Colonic mucosa (tissue), 4 donors: ENCODE measurements around the gene FKBP5. TPM values are rescaled to one million over a fixed set of nuclear protein-coding genes. Genes with fewer than 3 reads are reported as not detected.

Experiments
- DNase-seq: peaks from one replicate; pipeline ENCODE4 v3.0.0-alpha.2; 2020
- H3K27ac ChIP-seq: fragments of 200-600 bp; one replicate; pipeline ENCODE4 v1.8.0; 2021
- H3K27me3 ChIP-seq: fragments of 200-600 bp; one replicate; pipeline ENCODE4 v1.8.0; 2021
- H3K36me3 ChIP-seq: fragments of 200-600 bp; one replicate; pipeline ENCODE4 v1.8.0; 2021
- H3K4me1 ChIP-seq: fragments of 200-600 bp; one replicate; pipeline ENCODE4 v1.8.0; 2021; ENCODE audit warnings: mild to moderate bottlenecking
- H3K4me3 ChIP-seq: fragments of 200-600 bp; one replicate; pipeline ENCODE4 v1.8.0; 2021
- H3K9ac ChIP-seq, 2 donors: one replicate each; pipeline ENCODE4 v1.7.0; 2013; ENCODE audit warnings: control low read depth in 2 of 2, low read depth in 2 of 2, low read length in 2 of 2
- H3K9me3 ChIP-seq: fragments of 200-600 bp; one replicate; pipeline ENCODE4 v1.8.0; 2021
- intact Hi-C: fragments of 100-400 bp; cut with DNase I; formaldehyde crosslinking; loops from one replicate; pipeline ENCODE4 v1.14.1; 2022
- total RNA-seq, 2 donors: library from RNA; stranded (reverse); fragmentation: NEBNext Ultra II Directional in 1 of 2; extraction: Animal tissue kit (Norgen Biotek cat#: 25700) in 1 of 2; gene quantifications; one replicate each; pipeline ENCODE4 v1.2.1, GENCODE V29; 2021
- TF ChIP-seq, protein P1 (sequence below): fragments of 200-600 bp; IDR thresholded peaks from one replicate; pipeline ENCODE4 v1.8.0; 2022; ENCODE audit warnings: antibody characterized with exemption, mild to moderate bottlenecking
- donor health status: healthy.
- donor health status: DM: no; HTN: no; CAD: no.
- donor health status: DM: no; HTN: no; CAD: no.

The FKBP5 gene
- total RNA-seq, 2 donors from 2014 or later: 29.1 to 54.7 TPM

DNA sequence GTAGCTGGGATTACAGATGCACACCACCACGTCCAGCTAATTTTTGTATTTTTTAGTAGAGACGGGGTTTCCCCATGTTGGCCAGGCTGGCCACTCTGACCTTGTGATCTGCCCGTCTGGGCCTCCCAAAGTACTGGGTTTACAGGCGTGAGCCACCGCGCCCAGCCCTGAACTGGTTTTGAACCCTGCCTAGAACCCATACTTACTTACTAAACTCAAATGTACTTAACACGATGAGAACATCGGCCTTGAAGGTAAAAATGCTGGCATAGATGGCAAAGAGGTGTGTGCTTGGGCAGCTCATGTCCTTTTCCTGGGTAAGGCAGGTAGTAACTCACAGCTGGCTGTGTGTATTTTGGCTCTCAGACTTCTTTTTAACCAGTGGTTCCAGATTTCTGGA lies 44.9 kb upstream of the FKBP5 start:
- intact Hi-C loops: loop anchor here (2.0 kb wide), 1 partner anchor 47 kb away; no protein-coding TSS in a partner anchor

DNA sequence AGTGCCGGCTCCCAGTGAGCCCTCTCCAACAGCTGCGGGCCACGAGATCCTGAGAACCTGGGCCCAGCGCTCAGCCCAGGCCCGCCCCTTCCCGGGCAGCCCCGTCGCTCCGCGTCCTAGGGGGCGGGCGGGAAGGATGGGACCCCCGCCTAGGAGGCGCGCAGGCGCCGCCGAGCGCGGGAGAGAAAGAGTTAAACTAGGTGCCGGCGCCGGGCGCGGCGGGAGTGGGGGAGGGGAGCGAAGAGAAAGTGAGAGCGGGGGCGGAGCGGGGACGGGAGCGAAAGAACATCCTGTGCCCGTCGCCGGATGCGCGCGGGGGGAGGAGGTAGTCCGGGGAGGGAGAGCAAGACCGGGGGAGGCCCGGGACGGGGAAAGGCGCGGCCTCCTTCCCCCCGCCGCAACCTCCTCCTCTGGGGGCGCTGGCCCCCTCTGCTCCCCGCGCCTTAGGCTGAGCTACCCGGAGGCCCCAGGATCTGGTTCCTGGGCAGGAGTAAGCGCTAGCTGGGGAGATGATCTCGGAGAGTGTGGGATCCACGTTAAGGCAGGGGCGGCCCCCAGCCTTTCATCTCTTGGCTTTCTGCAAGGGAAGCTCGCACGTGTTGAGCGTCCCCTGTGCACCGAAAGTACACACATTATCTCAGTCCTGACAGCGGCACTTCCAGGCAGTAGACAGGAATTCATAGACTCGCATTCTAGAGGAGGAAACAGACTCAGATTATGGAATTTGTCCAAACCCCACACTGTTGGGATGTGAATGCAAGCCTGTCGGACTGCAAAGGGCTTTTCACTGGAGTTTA lies 43.2 kb upstream of the FKBP5 start:
- peak; percentile 97 for DNase-seq
- H3K27ac ChIP-seq: peak overlapping the region; percentile 97
- H3K27me3 ChIP-seq: no peaks in the 10 kb centered on the region
- H3K4me3 ChIP-seq: peak overlapping the region; percentile 66
- intact Hi-C loops: loop anchor here (2.0 kb wide), 1 partner anchor 45 kb away; no protein-coding TSS in a partner anchor
- peak overlapping the region; percentile 88 to 93 for H3K9ac ChIP-seq
- no peaks in the 10 kb centered on the region for H3K9me3 ChIP-seq
- TF ChIP-seq, protein P1, sequence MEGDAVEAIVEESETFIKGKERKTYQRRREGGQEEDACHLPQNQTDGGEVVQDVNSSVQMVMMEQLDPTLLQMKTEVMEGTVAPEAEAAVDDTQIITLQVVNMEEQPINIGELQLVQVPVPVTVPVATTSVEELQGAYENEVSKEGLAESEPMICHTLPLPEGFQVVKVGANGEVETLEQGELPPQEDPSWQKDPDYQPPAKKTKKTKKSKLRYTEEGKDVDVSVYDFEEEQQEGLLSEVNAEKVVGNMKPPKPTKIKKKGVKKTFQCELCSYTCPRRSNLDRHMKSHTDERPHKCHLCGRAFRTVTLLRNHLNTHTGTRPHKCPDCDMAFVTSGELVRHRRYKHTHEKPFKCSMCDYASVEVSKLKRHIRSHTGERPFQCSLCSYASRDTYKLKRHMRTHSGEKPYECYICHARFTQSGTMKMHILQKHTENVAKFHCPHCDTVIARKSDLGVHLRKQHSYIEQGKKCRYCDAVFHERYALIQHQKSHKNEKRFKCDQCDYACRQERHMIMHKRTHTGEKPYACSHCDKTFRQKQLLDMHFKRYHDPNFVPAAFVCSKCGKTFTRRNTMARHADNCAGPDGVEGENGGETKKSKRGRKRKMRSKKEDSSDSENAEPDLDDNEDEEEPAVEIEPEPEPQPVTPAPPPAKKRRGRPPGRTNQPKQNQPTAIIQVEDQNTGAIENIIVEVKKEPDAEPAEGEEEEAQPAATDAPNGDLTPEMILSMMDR: no peak
- no peaks in the 10 kb centered on the region for H3K36me3 ChIP-seq
- H3K4me1 ChIP-seq: peaks cover 43% of the 10 kb centered on the region

More for the DNA sequence above, 44.9 kb upstream of the FKBP5 start:
- H3K36me3 ChIP-seq: no peaks in the 10 kb centered on the region
- no peaks in the 10 kb centered on the region for H3K27me3 ChIP-seq
- no peak overlapping the region for H3K4me3 ChIP-seq
- H3K9ac ChIP-seq: no peak overlapping the region
- DNase-seq: no peak
- no peak overlapping the region for H3K27ac ChIP-seq
- TF ChIP-seq, protein P1: no peak
- H3K9me3 ChIP-seq: no peaks in the 10 kb centered on the region
- peaks cover 35% of the 10 kb centered on the region for H3K4me1 ChIP-seq

DNA sequence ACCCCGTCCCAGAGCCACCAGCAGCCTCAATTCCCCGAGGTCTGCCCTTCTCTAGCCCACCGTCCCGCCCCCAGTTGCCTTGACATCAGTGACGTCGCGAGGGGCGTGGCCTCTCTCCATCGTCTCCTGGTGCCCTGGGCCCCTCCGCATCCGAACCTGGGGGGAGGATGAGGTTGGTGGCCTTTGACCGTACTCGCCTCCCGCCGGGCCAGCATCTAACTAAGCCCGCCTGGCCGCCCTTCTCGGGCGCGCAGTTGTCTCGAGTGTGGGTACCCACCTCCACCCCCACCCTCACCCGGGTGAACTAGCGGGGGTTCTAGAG lies 42.7 kb upstream of the FKBP5 start:
- peaks cover 46% of the 10 kb centered on the region for H3K4me1 ChIP-seq
- H3K36me3 ChIP-seq: no peaks in the 10 kb centered on the region
- peak overlapping the region; percentile 97 for H3K27ac ChIP-seq
- intact Hi-C loops: no loop called here
- H3K9ac ChIP-seq: peak overlapping the region; percentile 88 to 93
- peak; percentile 96 for DNase-seq
- TF ChIP-seq, protein P1: no peak
- no peaks in the 10 kb centered on the region for H3K27me3 ChIP-seq
- peak overlapping the region; percentile 66 for H3K4me3 ChIP-seq
- no peaks in the 10 kb centered on the region for H3K9me3 ChIP-seq

DNA sequence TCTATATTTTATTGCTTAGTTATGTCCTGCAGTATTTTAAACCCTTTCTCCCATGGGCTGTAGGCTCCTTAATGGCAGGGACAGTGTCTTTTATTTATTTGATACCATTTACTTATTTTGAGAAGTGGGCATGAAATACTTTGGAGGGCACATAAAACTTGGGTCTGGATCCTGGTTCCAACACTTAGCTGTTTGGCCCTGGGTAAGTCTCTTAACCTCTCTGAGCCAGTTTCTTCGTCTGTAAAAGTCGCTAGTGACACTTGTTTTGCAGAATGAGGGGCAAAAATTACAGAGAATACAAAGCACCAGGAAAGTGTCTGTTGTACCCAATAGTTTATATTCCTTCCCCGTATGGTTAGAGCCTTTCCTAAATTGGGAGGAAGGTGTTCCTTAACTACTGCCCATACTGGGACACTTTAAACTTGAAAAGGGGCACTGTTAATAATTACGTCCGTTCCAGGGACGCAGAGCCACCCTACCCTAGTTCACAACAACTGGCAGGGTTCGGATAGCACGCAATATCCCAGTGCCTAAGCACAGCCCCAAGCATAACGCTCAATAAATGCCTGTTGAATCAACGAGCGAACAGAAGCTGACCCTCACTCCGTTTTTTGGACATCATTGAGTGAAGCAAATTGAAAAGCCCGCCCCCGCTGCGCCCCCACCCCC lies 42.2 kb upstream of the FKBP5 start:
- Histone ChIP-seq H3K36me3 (no peaks in the 10 kb centered on the region), H3K27ac (peak overlapping the region; percentile 97), H3K27me3 (no peaks in the 10 kb centered on the region), H3K9me3 (no peaks in the 10 kb centered on the region), H3K9ac (peak overlapping the region; percentile 91 to 93), H3K4me1 (peaks cover 47% of the 10 kb centered on the region), H3K4me3 (peak overlapping the region; percentile 66)
- no peak for DNase-seq
- TF ChIP-seq, protein P1: no peak
- intact Hi-C loops: no loop called here

DNA sequence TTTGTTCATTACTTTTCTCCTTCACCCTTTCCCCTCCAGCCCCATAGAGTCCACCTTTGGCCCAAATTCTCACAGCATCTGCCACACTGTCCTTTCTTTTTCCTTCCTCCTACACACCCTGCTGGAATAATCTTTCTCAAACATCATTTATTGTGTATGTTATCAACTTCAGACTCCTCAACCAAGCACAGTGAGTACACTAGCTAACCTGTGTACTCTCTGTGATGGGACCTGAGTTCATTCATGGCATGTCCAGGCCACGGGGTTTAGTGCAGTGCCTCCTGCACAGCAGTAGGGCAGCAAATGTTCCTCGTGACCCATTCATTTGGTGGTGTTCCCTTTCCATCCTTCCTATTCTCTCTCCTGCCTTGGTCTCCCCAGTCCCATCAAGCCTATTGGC lies 41.0 kb upstream of the FKBP5 start:
- H3K36me3 ChIP-seq: no peaks in the 10 kb centered on the region
- peak overlapping the region; percentile 82 to 91 for H3K9ac ChIP-seq
- H3K27me3 ChIP-seq: no peaks in the 10 kb centered on the region
- TF ChIP-seq, protein P1: no peak
- no peaks in the 10 kb centered on the region for H3K9me3 ChIP-seq
- H3K27ac ChIP-seq: peak overlapping the region; percentile 97
- peak; percentile 57 for DNase-seq
- intact Hi-C loops: no loop called here
- H3K4me1 ChIP-seq: peaks cover 55% of the 10 kb centered on the region
- H3K4me3 ChIP-seq: no peak overlapping the region
